Measurements from ENCODE around the gene AJM1.

Gene AJM1

GRCh38 chr9:136847826-136848392 lies 5.6 kb downstream of the AJM1 start:
- Histone ChIP-seq H3K9ac (ENCODE audit: low read length) (peak overlapping the region; percentile 91), H3K4me1 (ENCODE audit: control insufficient read depth, insufficient read depth, low read depth, low read length) (peaks cover 54% of the 10 kb centered on the region), H3K36me3 (ENCODE audit: control insufficient read depth in 1 of 2, insufficient read depth in 2 of 2, low read depth in 1 of 2, low read length in 2 of 2) (peaks cover 0 to 63% of the 10 kb centered on the region in 2 experiments), H3K79me1 (replicated peaks; ENCODE audit: low read length, poor library complexity, severe bottlenecking) (peaks cover 26% of the 10 kb centered on the region), H3K23ac (ENCODE audit: low read length in 2 of 2) (peak overlapping the region; percentile 4 to 92), H2BK120ac (ENCODE audit: low read depth, low read length) (peak overlapping the region; percentile 97), H3K9me3 (ENCODE audit: control insufficient read depth, low read length) (no peaks in the 10 kb centered on the region), H2AK5ac (ENCODE audit: low read length, severe bottlenecking) (peak overlapping the region; percentile 34), H3K27ac (ENCODE audit: low read length, poor library complexity, severe bottlenecking) (peak overlapping the region; percentile 78), H3K14ac (ENCODE audit: low read length in 2 of 2) (peak overlapping the region; percentile 6 to 98), H3K4ac (ENCODE audit: low read depth in 1 of 2, low read length in 2 of 2) (peak overlapping the region; percentile 80 to 81), H3K18ac (ENCODE audit: low read depth in 1 of 2, low read length in 2 of 2) (peak overlapping the region; percentile 94 to 95), H2AFZ (ENCODE audit: low read depth, low read length) (no peak overlapping the region), H3K4me3 (ENCODE audit: insufficient read depth in 1 of 2, low read depth in 1 of 2, low read length in 2 of 2) (peak overlapping the region; percentile 65 to 96), H4K8ac (ENCODE audit: low read length) (peak overlapping the region; percentile 71), H3K4me2 (ENCODE audit: low read length, poor library complexity, severe bottlenecking) (peak overlapping the region; percentile 89), H2BK12ac (ENCODE audit: low read length in 2 of 2) (peak overlapping the region; percentile 1 to 92), H4K91ac (ENCODE audit: low read length) (peak overlapping the region; percentile 40), H2BK15ac (ENCODE audit: low read depth, poor library complexity, severe bottlenecking) (peak overlapping the region; percentile 70), H2BK5ac (ENCODE audit: low read depth, low read length, poor library complexity, severe bottlenecking) (peak overlapping the region; percentile 24), H3K27me3 (ENCODE audit: control insufficient read depth in 1 of 2, insufficient read depth in 1 of 2, low read length in 2 of 2) (peaks cover 0 to 22% of the 10 kb centered on the region in 2 experiments)
- WGBS = 2% methylated on average over 46 of the region's 48 CpGs
- peak; percentile 95 for DNase-seq

- H2BK120ac ChIP-seq (ENCODE audit: low read depth, low read length) = peak overlapping the region; percentile 97
- H2BK15ac ChIP-seq (ENCODE audit: low read depth, poor library complexity, severe bottlenecking) = peak overlapping the region; percentile 70
- peak overlapping the region; percentile 6 to 98 for H3K14ac ChIP-seq (ENCODE audit: low read length in 2 of 2)
- H3K4me1 ChIP-seq (ENCODE audit: control insufficient read depth, insufficient read depth, low read depth, low read length) = peaks cover 49% of the 10 kb centered on the region
- peaks cover 0 to 69% of the 10 kb centered on the region in 2 experiments for H3K36me3 ChIP-seq (ENCODE audit: control insufficient read depth in 1 of 2, insufficient read depth in 2 of 2, low read depth in 1 of 2, low read length in 2 of 2)
- no peak for DNase-seq
- H3K27ac ChIP-seq (ENCODE audit: low read length, poor library complexity, severe bottlenecking) = peak overlapping the region; percentile 100
- H3K23ac ChIP-seq (ENCODE audit: low read length in 2 of 2) = peak overlapping the region; percentile 4 to 92
- H3K4me3 ChIP-seq (ENCODE audit: insufficient read depth in 1 of 2, low read depth in 1 of 2, low read length in 2 of 2) = peak overlapping the region; percentile 65 to 96
- peak overlapping the region; percentile 94 to 95 for H3K18ac ChIP-seq (ENCODE audit: low read depth in 1 of 2, low read length in 2 of 2)
- H2AK5ac ChIP-seq (ENCODE audit: low read length, severe bottlenecking) = no peak overlapping the region
- peak overlapping the region in 1 of 2 experiments; percentile 92 for H2BK12ac ChIP-seq (ENCODE audit: low read length in 2 of 2)
- H2BK5ac ChIP-seq (ENCODE audit: low read depth, low read length, poor library complexity, severe bottlenecking) = peak overlapping the region; percentile 24
- peaks cover 0 to 18% of the 10 kb centered on the region in 2 experiments for H3K27me3 ChIP-seq (ENCODE audit: control insufficient read depth in 1 of 2, insufficient read depth in 1 of 2, low read length in 2 of 2)
- H3K9ac ChIP-seq (ENCODE audit: low read length) = peak overlapping the region; percentile 91
- no peak overlapping the region for H2AFZ ChIP-seq (ENCODE audit: low read depth, low read length)
- H3K4ac ChIP-seq (ENCODE audit: low read depth in 1 of 2, low read length in 2 of 2) = peak overlapping the region; percentile 80 to 81
- H3K4me2 ChIP-seq (ENCODE audit: low read length, poor library complexity, severe bottlenecking) = peak overlapping the region; percentile 89
- H3K9me3 ChIP-seq (ENCODE audit: control insufficient read depth, low read length) = no peaks in the 10 kb centered on the region
- under 1% methylated on average over 39 of the region's 53 CpGs for WGBS
- H3K79me1 ChIP-seq (replicated peaks; ENCODE audit: low read length, poor library complexity, severe bottlenecking) = peaks cover 26% of the 10 kb centered on the region
- H4K91ac ChIP-seq (ENCODE audit: low read length) = peak overlapping the region; percentile 66
- H4K8ac ChIP-seq (ENCODE audit: low read length) = peak overlapping the region; percentile 47
Measured at GRCh38 chr9:136848393-136849037, 6.2 kb downstream of the AJM1 start.

- Histone ChIP-seq H3K9ac (ENCODE audit: low read length) (peak within 1 kb of the TSS; percentile 91), H3K23ac (ENCODE audit: low read length in 2 of 2) (peak within 1 kb of the TSS; percentile 4 to 92), H2AFZ (ENCODE audit: low read depth, low read length) (peak within 1 kb of the TSS; percentile 62), H2AK5ac (ENCODE audit: low read length, severe bottlenecking) (peak within 1 kb of the TSS; percentile 29), H3K4ac (ENCODE audit: low read depth in 1 of 2, low read length in 2 of 2) (peak within 1 kb of the TSS; percentile 87 to 91), H3K36me3 (ENCODE audit: control insufficient read depth in 1 of 2, insufficient read depth in 2 of 2, low read depth in 1 of 2, low read length in 2 of 2) (peaks cover 0 to 68% of the 10 kb centered on the region in 2 experiments), H4K91ac (ENCODE audit: low read length) (peak within 1 kb of the TSS; percentile 96), H3K18ac (ENCODE audit: low read depth in 1 of 2, low read length in 2 of 2) (peak within 1 kb of the TSS; percentile 97 to 98), H3K27me3 (ENCODE audit: control insufficient read depth in 1 of 2, insufficient read depth in 1 of 2, low read length in 2 of 2) (peaks cover 0 to 18% of the 10 kb centered on the region in 2 experiments), H3K4me1 (ENCODE audit: control insufficient read depth, insufficient read depth, low read depth, low read length) (peaks cover 45% of the 10 kb centered on the region), H3K4me2 (ENCODE audit: low read length, poor library complexity, severe bottlenecking) (peak within 1 kb of the TSS; percentile 94), H2BK12ac (ENCODE audit: low read length in 2 of 2) (peak within 1 kb of the TSS in 1 of 2 experiments; percentile 92), H3K9me3 (ENCODE audit: control insufficient read depth, low read length) (no peaks in the 10 kb centered on the region), H3K27ac (ENCODE audit: low read length, poor library complexity, severe bottlenecking) (peak within 1 kb of the TSS; percentile 100), H3K4me3 (ENCODE audit: insufficient read depth in 1 of 2, low read depth in 1 of 2, low read length in 2 of 2) (peak within 1 kb of the TSS; percentile 88 to 96), H3K79me1 (replicated peaks; ENCODE audit: low read length, poor library complexity, severe bottlenecking) (peaks cover 26% of the 10 kb centered on the region), H2BK15ac (ENCODE audit: low read depth, poor library complexity, severe bottlenecking) (peak within 1 kb of the TSS; percentile 90), H4K8ac (ENCODE audit: low read length) (peak within 1 kb of the TSS; percentile 99), H2BK120ac (ENCODE audit: low read depth, low read length) (peak within 1 kb of the TSS; percentile 97), H2BK5ac (ENCODE audit: low read depth, low read length, poor library complexity, severe bottlenecking) (peak within 1 kb of the TSS; percentile 97), H3K14ac (ENCODE audit: low read length in 2 of 2) (peak within 1 kb of the TSS; percentile 6 to 98)
- peak; percentile 99 for DNase-seq
- WGBS = under 1% methylated on average over 62 of the region's 77 CpGs
Measured at GRCh38 chr9:136849038-136849959, 7.0 kb downstream of the AJM1 start, which contains the start of gene PHPT1. Gene PHPT1 (plus strand): TSS chr9:136849409. CDS start chr9:136849431, 22 bp downstream.

All from mesenchymal stem cell (in vitro differentiated cells and primary cell).